ENCODE measurements around the gene RASIP1.

The RASIP1 gene

DNA sequence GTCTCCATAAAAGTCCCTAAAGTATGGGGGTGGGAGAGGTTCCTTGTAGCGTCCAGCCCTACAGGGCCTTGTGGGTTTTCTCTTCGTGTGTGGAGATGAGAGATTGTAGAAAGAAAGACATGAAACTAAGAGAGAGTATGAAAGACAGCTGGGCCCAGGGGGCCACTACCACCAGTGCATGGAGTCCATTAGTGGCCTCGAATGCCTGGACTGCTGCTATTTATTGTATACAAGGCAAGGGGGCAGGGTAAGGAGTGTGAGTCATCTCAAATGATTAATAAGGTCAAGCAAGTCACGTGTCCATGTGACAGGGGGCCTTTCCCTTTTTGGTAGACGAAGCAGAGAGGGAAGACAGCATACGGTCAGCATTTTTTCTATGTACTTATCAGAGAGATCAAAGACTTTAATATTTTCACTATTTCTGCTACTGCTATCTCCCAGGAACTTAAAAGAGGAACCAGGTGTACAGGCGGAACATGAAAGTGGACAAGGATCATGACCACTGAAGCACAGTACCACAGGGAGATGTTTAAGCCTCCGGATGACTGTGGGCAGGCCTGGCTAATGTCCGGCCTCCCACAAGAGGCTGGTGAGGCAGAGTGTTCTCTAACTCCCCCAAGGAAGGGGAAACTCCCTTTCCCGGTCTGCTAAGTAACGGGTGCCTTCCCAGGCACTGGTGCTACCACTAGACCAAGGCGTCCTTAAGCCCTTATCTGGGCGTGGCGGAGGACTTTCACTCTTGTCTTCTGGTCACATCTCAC, 40.4 kb upstream of the RASIP1 start:
- H3K4me2 ChIP-seq (ENCODE audit: low read depth, low read length, poor library complexity, severe bottlenecking), result no peak overlapping the region
- no peaks in the 10 kb centered on the region for H3K9me3 ChIP-seq (ENCODE audit: insufficient read depth, low read depth, low read length)
- H3K4me3 ChIP-seq (ENCODE audit: low read length, poor library complexity, severe bottlenecking), result no peak overlapping the region
- TF ChIP-seq EZH2phosphoT487 (IDR thresholded peaks at IDR 0.05; ENCODE audit: borderline replicate concordance), result no peak
- no peak for TF ChIP-seq CTCF (conservative IDR thresholded peaks at IDR 0.05; ENCODE audit: low read length)
- no peaks in the 10 kb centered on the region for H3K79me2 ChIP-seq (ENCODE audit: insufficient read depth, low read length)
- no peaks in the 10 kb centered on the region for H3K9me2 ChIP-seq (replicated peaks; ENCODE audit: low read depth, low read length)
- H3K9ac ChIP-seq (ENCODE audit: low read depth, low read length, poor library complexity, severe bottlenecking), result no peak overlapping the region
- H3K4me1 ChIP-seq (ENCODE audit: insufficient read depth, low read length, poor library complexity, severe bottlenecking), result no peaks in the 10 kb centered on the region
- H3K36me3 ChIP-seq (ENCODE audit: insufficient read depth, low read length), result no peaks in the 10 kb centered on the region
- no peaks in the 10 kb centered on the region for H3F3A ChIP-seq (ENCODE audit: low read depth)
- no peaks in the 10 kb centered on the region for H3K27me3 ChIP-seq (ENCODE audit: insufficient read depth, low read length, poor library complexity, severe bottlenecking)
- no peak overlapping the region for H2AFZ ChIP-seq (ENCODE audit: low read length)
- H4K20me1 ChIP-seq (ENCODE audit: insufficient read depth, low read length, poor library complexity, severe bottlenecking), result no peaks in the 10 kb centered on the region

DNA sequence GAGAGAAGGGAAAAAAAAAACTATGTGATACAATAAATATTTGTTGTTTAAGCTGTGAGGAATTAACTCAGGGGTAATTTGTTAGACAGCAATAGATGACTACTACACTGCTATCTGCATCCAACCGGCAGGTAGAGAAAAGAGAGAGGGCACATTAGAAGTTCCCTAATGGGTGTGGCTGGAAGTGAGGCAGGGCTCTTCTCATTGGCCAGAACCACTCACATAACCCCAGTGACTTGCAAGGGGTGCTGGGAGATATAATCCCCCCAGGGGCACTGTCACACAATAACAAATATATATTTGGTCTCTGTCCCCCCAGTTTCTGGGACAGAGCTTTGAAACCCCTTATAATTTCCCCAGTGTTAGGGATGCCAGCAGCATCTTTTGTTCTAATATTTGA, 39.2 kb upstream of the RASIP1 start:
- Histone ChIP-seq H2AFZ (ENCODE audit: low read length) (no peak overlapping the region), H3K4me1 (ENCODE audit: insufficient read depth, low read length, poor library complexity, severe bottlenecking) (no peaks in the 10 kb centered on the region), H3K79me2 (ENCODE audit: insufficient read depth, low read length) (no peaks in the 10 kb centered on the region), H3K4me2 (ENCODE audit: low read depth, low read length, poor library complexity, severe bottlenecking) (no peak overlapping the region), H3K4me3 (ENCODE audit: low read length, poor library complexity, severe bottlenecking) (no peak overlapping the region), H3K27me3 (ENCODE audit: insufficient read depth, low read length, poor library complexity, severe bottlenecking) (no peaks in the 10 kb centered on the region), H3K9me2 (replicated peaks; ENCODE audit: low read depth, low read length) (no peaks in the 10 kb centered on the region), H3K9me3 (ENCODE audit: insufficient read depth, low read depth, low read length) (no peaks in the 10 kb centered on the region), H3F3A (ENCODE audit: low read depth) (no peaks in the 10 kb centered on the region), H3K36me3 (ENCODE audit: insufficient read depth, low read length) (no peaks in the 10 kb centered on the region), H3K9ac (ENCODE audit: low read depth, low read length, poor library complexity, severe bottlenecking) (no peak overlapping the region), H4K20me1 (ENCODE audit: insufficient read depth, low read length, poor library complexity, severe bottlenecking) (no peaks in the 10 kb centered on the region)
- TF ChIP-seq EZH2phosphoT487 (IDR thresholded peaks at IDR 0.05; ENCODE audit: borderline replicate concordance) (no peak), CTCF (conservative IDR thresholded peaks at IDR 0.05; ENCODE audit: low read length) (no peak)

GRCh38 chr19:48777720-48778119, 37.3 kb upstream of the RASIP1 start:
- no peak for TF ChIP-seq EZH2phosphoT487 (IDR thresholded peaks at IDR 0.05; ENCODE audit: borderline replicate concordance)
- no peak for TF ChIP-seq CTCF (conservative IDR thresholded peaks at IDR 0.05; ENCODE audit: low read length)
- H3F3A ChIP-seq (ENCODE audit: low read depth), result no peaks in the 10 kb centered on the region
- no peaks in the 10 kb centered on the region for H3K4me1 ChIP-seq (ENCODE audit: insufficient read depth, low read length, poor library complexity, severe bottlenecking)
- H3K4me2 ChIP-seq (ENCODE audit: low read depth, low read length, poor library complexity, severe bottlenecking), result no peak overlapping the region
- no peaks in the 10 kb centered on the region for H3K36me3 ChIP-seq (ENCODE audit: insufficient read depth, low read length)
- no peaks in the 10 kb centered on the region for H3K79me2 ChIP-seq (ENCODE audit: insufficient read depth, low read length)
- no peaks in the 10 kb centered on the region for H3K27me3 ChIP-seq (ENCODE audit: insufficient read depth, low read length, poor library complexity, severe bottlenecking)
- no peaks in the 10 kb centered on the region for H3K9me3 ChIP-seq (ENCODE audit: insufficient read depth, low read depth, low read length)
- no peak overlapping the region for H2AFZ ChIP-seq (ENCODE audit: low read length)
- no peak overlapping the region for H3K9ac ChIP-seq (ENCODE audit: low read depth, low read length, poor library complexity, severe bottlenecking)
- H3K9me2 ChIP-seq (replicated peaks; ENCODE audit: low read depth, low read length), result no peaks in the 10 kb centered on the region
- H4K20me1 ChIP-seq (ENCODE audit: insufficient read depth, low read length, poor library complexity, severe bottlenecking), result no peaks in the 10 kb centered on the region
- H3K4me3 ChIP-seq (ENCODE audit: low read length, poor library complexity, severe bottlenecking), result no peak overlapping the region

All from Loucy (cell line).